A204.1 (cell line): Measurements from ENCODE around the gene PRDM15.

Source experiments
- FAIRE-seq: peaks from 2 replicates; lab custom pipeline; 2012; peaks lifted over from hg19 to GRCh38; lab: Jason Lieb, UNC

PRDM15 gene

GRCh38 chr21:41885341-41886024 lies 6.3 kb upstream of the PRDM15 start:
- no peak for FAIRE-seq

DNA sequence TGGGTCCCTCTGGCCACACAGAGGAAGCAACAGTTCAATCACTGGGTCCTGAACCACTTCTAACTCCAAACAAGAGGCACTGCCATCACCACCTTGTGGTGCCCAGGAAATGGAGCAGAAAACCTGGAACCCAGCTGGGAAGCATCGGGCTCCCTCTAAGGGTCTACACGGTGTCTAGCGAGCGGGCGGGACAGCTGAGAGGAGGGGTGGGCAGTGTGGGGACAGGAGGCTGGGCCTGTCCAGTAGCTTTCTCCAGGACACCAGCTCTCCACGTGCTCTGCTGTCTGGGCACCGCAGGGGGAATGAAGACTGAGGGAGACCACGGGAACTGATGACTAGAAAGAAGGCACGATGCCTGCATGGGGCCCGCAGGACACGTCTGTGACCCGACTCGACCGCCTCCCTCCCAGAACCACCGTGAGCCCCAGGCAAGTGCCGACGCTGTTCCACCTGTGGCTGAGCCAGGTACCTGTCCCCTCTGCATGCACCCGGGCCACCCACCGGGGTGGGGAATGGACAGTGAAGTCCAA lies 5.4 kb upstream of the PRDM15 start:
- FAIRE-seq, result no peak

GRCh38 chr21:41883582-41883981 lies 4.4 kb upstream of the PRDM15 start:
- no peak for FAIRE-seq

GRCh38 chr21:41881051-41881450 lies 1.9 kb upstream of the PRDM15 start:
- no peak for FAIRE-seq

- FAIRE-seq, result no peak
These were observed 1.0 kb upstream of the PRDM15 start for GRCh38 chr21:41880153-41880552.

DNA sequence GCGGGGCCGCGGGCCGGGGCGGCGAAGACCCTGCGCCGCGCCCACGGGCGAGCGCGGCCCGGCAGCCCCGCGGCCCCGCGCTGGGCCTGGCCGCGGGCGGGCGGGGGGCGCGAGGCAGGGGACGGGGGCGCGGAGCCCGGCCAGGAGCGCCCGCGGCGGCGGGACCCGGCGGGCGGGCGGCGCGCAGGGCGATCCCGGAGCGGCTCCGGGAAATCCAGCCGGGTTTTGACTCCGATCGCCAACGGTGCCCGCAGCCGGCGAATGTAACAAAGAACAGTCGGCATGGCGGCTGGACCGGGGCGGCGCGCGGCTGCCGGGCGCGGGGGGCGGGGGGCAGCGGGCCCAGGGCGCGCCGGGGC lies 334 bp downstream of the PRDM15 start:
- FAIRE-seq, result no peak

DNA sequence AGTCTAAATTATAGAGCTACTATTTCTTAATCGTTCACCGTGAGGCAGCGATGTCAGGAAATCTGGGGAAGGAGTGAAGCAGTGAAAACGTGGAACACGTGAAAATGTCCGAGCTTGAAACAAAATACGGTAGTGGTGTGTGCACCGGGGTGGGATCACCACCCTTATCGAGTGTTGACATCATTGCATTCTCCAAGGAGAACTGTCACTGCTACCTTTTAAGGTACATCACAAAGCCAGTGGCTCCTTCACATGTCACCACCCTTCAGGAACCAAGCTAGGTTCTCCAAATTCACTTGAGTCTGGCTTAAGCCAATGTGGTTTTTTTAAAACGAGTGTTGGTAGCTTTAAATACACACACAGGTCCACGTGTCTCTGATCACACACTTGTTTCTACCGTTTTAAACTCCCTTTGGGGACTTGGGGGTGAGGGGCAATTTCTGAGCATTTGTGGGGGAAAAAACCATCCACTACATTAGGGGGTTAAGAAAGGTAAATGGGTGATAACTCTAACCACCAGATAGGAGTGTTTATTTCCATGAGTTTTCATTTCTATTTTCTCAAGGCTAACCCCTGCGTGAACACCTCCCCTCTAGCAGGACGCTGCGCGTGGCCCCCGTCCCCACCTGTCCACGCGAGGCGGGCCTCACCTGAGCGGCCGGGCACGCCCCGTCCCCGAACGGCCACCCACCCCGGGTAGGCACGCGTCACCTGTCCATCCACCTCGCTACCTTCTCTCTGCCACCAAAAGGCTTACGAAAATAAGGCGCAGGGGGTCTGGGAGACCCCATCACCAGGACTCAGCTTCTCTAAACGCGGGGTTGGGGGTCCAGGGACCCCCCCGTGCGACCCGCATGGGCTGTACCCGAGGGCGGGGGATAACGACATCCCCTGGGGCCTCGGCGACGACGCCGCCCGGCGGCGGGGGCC lies 978 bp downstream of the PRDM15 start:
- FAIRE-seq, result no peak

GRCh38 chr21:41876928-41877652 lies 2.1 kb downstream of the PRDM15 start:
- FAIRE-seq, result no peak

DNA sequence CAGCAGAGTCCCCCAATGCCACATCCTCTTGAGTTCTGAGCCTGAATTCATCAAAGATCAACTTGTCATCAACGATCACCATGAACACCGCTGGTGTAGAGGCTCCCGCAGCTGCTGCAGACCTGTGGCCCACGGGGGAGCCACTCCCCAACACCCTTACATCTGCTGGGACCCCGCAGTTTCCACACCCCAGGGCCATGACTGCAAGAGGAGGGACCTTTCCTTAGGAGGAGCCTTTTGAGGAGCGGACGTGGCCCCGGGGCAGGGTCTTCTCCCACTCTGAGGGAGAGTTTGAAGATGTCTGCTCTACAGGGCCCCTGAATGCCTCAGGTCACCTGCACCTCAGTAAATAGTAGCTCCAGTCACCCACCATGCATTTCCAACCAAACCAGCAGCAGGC lies 2.7 kb downstream of the PRDM15 start:
- no peak for FAIRE-seq

DNA sequence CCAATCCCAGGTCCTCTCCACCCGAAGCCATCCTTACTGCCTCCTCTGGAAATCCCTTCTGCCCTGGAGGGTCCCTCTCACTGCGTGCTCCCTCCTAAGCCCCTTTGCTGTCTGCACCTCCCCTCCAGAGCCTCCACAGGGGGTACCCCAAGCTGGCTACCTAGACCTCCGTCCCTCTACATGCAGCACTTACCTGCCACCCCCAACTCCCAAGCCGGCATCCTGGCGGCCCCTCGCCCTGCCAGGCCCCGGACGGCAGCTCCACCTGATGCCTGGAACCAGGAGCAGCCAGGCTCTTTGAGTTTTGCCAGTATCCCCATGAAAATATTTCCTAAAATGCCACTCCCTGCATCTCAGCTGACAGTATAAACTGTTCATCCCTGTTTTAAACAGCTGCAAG lies 4.1 kb downstream of the PRDM15 start:
- no peak for FAIRE-seq

DNA sequence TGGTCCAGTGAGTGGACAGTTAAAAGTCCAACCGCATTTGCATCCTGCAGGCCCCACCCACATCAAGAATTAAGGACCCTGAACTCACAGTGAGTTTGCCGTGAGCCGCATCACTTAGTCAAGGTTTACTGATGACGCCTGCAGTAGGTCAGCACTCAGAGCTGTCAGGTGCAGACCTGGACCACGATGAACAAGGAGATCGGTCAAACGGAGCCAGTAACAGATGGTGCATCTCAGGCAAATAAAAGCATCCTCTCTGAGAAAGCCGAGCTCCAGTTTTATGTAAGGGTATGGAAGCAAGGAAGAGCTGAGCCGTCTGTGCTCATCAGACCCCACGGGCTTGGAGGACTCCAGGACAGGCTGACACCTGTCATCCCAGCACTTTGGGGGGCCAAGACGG lies 4.5 kb downstream of the PRDM15 start:
- FAIRE-seq, result no peak

DNA sequence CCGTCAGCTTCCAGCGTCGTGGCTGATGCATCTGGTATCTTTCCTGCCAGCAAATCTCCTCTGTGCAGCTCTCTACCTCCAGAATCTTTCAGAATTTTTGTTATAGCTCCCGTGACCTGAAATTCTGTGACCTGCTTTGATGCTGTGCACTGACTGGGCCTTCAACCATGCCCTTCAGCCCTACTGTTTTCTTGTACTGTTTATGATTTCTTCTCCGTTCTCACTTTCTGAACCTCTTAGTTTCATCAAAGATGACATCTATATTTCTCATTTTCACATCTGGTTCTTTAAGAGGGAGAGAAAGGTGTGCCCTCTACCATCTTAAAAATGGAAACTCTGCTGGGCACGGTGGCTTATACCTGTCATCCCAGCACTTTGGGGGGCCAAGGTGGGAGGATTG lies 5.7 kb downstream of the PRDM15 start:
- no peak for FAIRE-seq

- FAIRE-seq, result no peak
These were observed 6.1 kb downstream of the PRDM15 start for GRCh38 chr21:41873005-41873404.

- no peak for FAIRE-seq
These were observed 7.7 kb downstream of the PRDM15 start for GRCh38 chr21:41871293-41872030.

GRCh38 chr21:41869771-41870170 lies 9.4 kb downstream of the PRDM15 start:
- no peak for FAIRE-seq

GRCh38 chr21:41868062-41868710 lies 11.0 kb downstream of the PRDM15 start:
- no peak for FAIRE-seq

- FAIRE-seq, result no peak
These were observed 11.8 kb downstream of the PRDM15 start for GRCh38 chr21:41867313-41867712.

DNA sequence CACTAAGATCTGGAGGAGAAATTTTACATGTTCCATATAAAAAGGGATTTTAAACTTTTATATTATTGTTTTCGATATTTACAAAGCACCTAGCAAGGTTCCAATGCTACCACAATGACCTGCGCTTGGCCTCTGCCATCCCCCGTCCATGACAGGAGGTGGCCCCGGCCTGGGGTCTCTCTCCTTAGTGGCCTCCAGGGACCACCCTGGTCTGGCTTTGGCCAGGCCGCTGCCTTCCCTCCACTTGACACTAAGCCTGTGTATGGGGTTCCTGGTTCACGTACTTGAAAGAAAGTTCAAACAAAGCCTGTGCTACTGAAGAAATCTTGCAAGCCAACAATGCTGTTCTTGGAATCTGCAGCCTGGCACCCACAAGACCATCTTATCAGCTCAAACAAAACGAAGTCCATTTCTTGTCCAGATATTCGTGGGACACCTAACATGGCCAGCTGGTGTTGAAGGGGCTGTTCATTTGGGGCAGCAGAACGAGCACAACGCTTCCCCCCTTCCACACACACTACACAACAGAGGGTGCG lies 12.8 kb downstream of the PRDM15 start:
- FAIRE-seq, result no peak

GRCh38 chr21:41865002-41865777 lies 14.0 kb downstream of the PRDM15 start:
- no peak for FAIRE-seq

DNA sequence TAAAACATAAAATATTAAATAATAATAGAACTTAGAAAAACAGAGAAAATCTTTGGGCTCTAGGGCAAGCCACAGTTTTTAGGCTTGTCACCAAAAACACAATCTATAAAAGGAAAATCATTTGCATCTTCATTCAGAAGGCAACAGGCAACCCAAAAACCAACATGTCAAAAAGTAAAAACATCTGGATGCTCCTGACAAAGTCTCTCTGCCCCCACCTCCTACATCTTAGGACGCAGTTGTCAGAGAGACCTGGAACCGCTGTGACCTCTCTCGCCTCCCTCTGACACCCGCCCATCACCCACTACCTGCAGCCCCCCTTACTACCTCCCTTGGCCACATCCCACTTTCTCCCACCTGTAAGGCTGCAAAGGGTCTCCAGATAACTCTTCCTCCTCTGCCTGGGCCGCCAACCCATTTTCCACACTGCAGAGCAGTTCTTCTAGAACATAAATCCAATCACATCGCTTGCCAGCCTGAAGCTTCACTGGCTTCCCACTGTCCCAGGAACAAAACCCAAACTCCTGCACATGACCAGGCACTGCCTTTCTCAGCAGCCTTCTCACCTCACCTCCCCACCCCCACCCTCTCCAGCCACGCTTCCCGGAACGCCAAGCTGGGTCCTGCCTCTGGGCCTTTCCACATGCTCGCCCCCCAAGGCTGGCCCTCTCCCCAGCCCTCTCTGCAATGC lies 14.7 kb downstream of the PRDM15 start:
- no peak for FAIRE-seq
